Pancreas (tissue), 10 donors: ENCODE measurements around the gene FAM167B. TPM values are rescaled to one million over a fixed set of nuclear protein-coding genes. Genes with fewer than 3 reads are reported as not detected.

ENCODE experiments used
- ATAC-seq, 4 donors: fragments of 200-7000 bp; cut with Tn5 transposase; one replicate each; pipeline versions ENCODE4 v1.8.0 to v1.9.1; 2020; ENCODE audit warnings: mild to moderate bottlenecking in 4 of 4, moderate library complexity in 4 of 4
- DNase-seq, 6 donors: peaks; one replicate each; pipeline ENCODE4 v3.0.0-alpha.2; 2020
- FAIRE-seq: peaks from 2 replicates; lab custom pipeline; 2012; peaks lifted over from hg19 to GRCh38; lab: Jason Lieb, UNC
- H3K27ac ChIP-seq, 4 donors: fragments of 200-600 bp; sonication (generic); 1 replicate in 3 of 4; 2 replicates in 1 of 4; pipeline versions ENCODE4 v1.5.0 to v1.8.0; 2020
- H3K27me3 ChIP-seq, 4 donors: fragments of 200-600 bp; one replicate each; pipeline ENCODE4 v1.8.0; 2021
- H3K36me3 ChIP-seq, 3 donors: fragments of 200-600 bp; sonication (generic) in 1 of 3; one replicate each; pipeline versions ENCODE4 v1.5.0 to v1.8.0; 2020 to 2021
- H3K4me1 ChIP-seq, 3 donors: fragments of 200-600 bp; one replicate each; pipeline ENCODE4 v1.8.0; 2021
- H3K4me3 ChIP-seq, 4 donors: fragments of 200-600 bp; sonication (generic) in 2 of 4; one replicate each; pipeline versions ENCODE4 v1.5.0 to v1.8.0; 2020 to 2021
- H3K9me3 ChIP-seq, 4 donors: fragments of 200-600 bp; one replicate each; pipeline ENCODE4 v1.8.0; 2021
- WGBS, 2 donors: extraction: QIAGEN DNeasy Blood & Tissue Kit; methylation state at CpG; one replicate each; pipeline ENCODE4 v1.1.7; 2013; 5-methylcytosine and 5-hydroxymethylcytosine counted together
- intact Hi-C, 3 donors: fragments of 100-400 bp; cut with DNase I; formaldehyde crosslinking; loops; one replicate each; pipeline versions ENCODE4 v1.11.1 to v1.14.2; 2022
- polyA plus RNA-seq, 2 donors: library from polyadenylated mRNA; stranded (reverse); fragments of 200-250 nt; gene quantifications; one replicate each; pipeline ENCODE4 v1.2.3, GENCODE V29; 2013
- total RNA-seq, 6 donors: library from RNA; stranded (reverse); fragmentation: NEBNext Ultra II Directional in 4 of 6; extraction: Animal tissue kit (Norgen Biotek cat#: 25700) in 4 of 6; gene quantifications; one replicate each; pipeline versions ENCODE4 v1.2.1 to v1.2.4, GENCODE V29; 2021 to 2023
- TF ChIP-seq, protein P1 (sequence below), 4 donors: fragments of 200-600 bp; sonication (generic) in 3 of 4; IDR thresholded peaks; one replicate each; pipeline versions ENCODE4 v1.5.0 to v1.8.0; 2021; ENCODE audit warnings: antibody characterized with exemption in 4 of 4
- donor health status: healthy with polysubstance abuse.
- donor health status: DM: no; HTN: no; CAD: no; lungs with moderate emphysema.
- donor health status: DM: no; HTN: no; CAD: no.
- donor health status: control.
- donor health status: control.
- donor health status: Bipolar disorder and iron deficiency.
- donor health status: DM: yes; HTN: yes; CAD: no.
- donor health status: DM: no; HTN: no; CAD: no.
- donor health status: DM: no; HTN: no; CAD: no.
- donor health status: DM: yes; HTN: yes; CAD: no.

Gene FAM167B
- total RNA-seq (1 to 10 TPM; 1.6 to 6.9 (median 2.9) TPM), polyA plus RNA-seq (10 to 100 TPM; 11.6 to 12.0 TPM)

DNA sequence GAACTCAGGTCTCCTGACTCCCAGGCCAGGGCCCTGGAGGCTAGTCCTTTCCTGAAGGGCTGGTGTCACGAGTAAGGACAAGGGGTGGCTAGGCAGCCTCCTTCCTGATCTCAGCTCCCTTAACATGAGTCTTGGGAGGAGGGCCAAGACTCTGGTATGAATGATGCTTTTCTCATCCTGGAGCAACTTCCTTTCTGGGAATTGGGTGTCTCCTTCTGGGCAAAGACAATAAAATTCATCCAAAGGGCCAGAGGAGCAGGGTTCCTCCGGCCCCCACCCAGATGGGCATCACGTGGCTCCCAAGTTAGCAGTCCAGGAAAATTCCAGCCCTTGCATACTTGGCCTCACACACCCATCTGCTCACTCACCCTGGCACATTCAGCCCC lies at the start of gene FAM167B:
TSS of gene FAM167B (plus strand) at position 335 of the 386 bp plus-strand sequence. CDS start 200 bp downstream, outside the sequence.
- Histone ChIP-seq H3K4me3 (no peak within 1 kb of the TSS), H3K4me1 (peaks cover 0 to 6% (median 0%) of the 10 kb centered on the region in 3 donors), H3K27ac (peak within 1 kb of the TSS in 2 of 4 donors; percentile 24 to 41), H3K27me3 (no peaks in the 10 kb centered on the region), H3K9me3 (no peaks in the 10 kb centered on the region), H3K36me3 (no peaks in the 10 kb centered on the region)
- WGBS, 2 donors = 80 to 84% methylated on average over 3 of the region's 3 CpGs
- no peak for ATAC-seq
- TF ChIP-seq, protein P1, sequence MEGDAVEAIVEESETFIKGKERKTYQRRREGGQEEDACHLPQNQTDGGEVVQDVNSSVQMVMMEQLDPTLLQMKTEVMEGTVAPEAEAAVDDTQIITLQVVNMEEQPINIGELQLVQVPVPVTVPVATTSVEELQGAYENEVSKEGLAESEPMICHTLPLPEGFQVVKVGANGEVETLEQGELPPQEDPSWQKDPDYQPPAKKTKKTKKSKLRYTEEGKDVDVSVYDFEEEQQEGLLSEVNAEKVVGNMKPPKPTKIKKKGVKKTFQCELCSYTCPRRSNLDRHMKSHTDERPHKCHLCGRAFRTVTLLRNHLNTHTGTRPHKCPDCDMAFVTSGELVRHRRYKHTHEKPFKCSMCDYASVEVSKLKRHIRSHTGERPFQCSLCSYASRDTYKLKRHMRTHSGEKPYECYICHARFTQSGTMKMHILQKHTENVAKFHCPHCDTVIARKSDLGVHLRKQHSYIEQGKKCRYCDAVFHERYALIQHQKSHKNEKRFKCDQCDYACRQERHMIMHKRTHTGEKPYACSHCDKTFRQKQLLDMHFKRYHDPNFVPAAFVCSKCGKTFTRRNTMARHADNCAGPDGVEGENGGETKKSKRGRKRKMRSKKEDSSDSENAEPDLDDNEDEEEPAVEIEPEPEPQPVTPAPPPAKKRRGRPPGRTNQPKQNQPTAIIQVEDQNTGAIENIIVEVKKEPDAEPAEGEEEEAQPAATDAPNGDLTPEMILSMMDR (IDR thresholded peaks at IDR 0.05) = no peak
- no peak for FAIRE-seq
- intact Hi-C loops = no loop called here
- no peak for DNase-seq

DNA sequence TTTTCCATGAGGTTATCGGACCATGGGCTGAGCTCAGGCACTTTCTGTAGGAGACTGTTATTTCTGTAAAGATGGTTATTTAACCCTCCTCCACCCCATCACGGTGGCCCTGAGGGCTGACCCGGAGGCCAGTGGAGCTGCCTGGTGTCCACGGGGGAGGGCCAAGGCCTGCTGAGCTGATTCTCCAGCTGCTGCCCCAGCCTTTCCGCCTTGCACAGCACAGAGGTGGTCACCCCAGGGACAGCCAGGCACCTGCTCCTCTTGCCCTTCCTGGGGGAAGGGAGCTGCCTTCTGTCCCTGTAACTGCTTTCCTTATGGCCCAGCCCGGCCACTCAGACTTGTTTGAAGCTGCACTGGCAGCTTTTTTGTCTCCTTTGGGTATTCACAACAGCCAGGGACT lies 49.2 kb upstream of the FAM167B start:
- DNase-seq (peak in 2 of 6 donors; percentile 29 to 64), FAIRE-seq (no peak), ATAC-seq (no peak)
- Histone ChIP-seq H3K36me3 (peaks cover 5 to 29% (median 18%) of the 10 kb centered on the region in 3 donors), H3K4me3 (no peak overlapping the region), H3K27me3 (no peaks in the 10 kb centered on the region), H3K4me1 (peaks cover 7 to 11% (median 10%) of the 10 kb centered on the region in 3 donors), H3K27ac (no peak overlapping the region), H3K9me3 (no peaks in the 10 kb centered on the region)
- intact Hi-C loops = no loop called here
- TF ChIP-seq, protein P1 (IDR thresholded peaks at IDR 0.05) = no peak
- 62 to 66% methylated on average over 6 of the region's 6 CpGs for WGBS, 2 donors

DNA sequence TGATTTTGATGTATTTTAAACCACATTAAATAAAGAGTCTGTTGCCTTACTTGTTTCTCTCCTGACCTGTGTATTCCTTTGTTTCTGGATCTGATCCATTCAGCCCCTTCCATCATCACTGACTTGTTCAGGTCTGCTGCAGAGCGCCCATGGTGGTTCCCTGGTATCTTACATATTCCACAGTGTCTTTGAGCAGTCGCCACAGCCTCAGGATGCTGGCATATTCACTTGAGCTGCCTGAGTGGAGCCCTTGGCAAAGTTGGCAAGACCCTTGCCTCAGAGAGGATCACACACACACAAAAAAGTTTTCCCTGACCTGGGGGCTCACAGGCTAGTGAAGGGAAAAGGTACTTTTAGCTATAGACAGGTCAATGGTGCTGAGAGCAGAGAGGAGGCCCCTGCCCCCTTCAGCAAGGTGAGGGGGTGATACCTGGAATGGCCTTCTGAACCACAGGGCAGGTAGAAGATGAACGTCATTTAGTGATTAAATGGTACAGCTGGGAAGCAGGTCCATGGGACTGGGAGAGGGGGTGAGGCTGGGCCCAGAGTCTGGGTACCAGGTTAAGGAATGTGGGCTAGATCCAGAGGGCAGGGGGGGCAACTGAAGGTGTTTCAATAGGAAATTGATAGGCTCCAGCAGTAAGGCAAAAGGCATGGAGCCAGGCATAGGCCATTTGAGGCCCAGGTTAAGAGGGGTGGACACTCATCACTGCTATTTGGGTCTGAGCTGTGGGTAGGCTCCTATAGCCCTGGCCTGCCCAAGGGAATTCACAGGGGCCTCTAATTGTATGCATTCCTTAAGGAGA lies 48.6 kb upstream of the FAM167B start:
- WGBS, 2 donors = 81 to 88% methylated on average over 3 of the region's 3 CpGs
- Histone ChIP-seq H3K36me3 (peaks cover 5 to 23% (median 12%) of the 10 kb centered on the region in 3 donors), H3K9me3 (no peaks in the 10 kb centered on the region), H3K4me3 (no peak overlapping the region), H3K27me3 (no peaks in the 10 kb centered on the region), H3K27ac (no peak overlapping the region), H3K4me1 (peaks cover 7 to 11% (median 10%) of the 10 kb centered on the region in 3 donors)
- no peak for FAIRE-seq
- ATAC-seq = no peak
- TF ChIP-seq, protein P1 (IDR thresholded peaks at IDR 0.05) = no peak
- intact Hi-C loops = no loop called here
- DNase-seq = peak in 2 of 6 donors; percentile 27 to 34

DNA sequence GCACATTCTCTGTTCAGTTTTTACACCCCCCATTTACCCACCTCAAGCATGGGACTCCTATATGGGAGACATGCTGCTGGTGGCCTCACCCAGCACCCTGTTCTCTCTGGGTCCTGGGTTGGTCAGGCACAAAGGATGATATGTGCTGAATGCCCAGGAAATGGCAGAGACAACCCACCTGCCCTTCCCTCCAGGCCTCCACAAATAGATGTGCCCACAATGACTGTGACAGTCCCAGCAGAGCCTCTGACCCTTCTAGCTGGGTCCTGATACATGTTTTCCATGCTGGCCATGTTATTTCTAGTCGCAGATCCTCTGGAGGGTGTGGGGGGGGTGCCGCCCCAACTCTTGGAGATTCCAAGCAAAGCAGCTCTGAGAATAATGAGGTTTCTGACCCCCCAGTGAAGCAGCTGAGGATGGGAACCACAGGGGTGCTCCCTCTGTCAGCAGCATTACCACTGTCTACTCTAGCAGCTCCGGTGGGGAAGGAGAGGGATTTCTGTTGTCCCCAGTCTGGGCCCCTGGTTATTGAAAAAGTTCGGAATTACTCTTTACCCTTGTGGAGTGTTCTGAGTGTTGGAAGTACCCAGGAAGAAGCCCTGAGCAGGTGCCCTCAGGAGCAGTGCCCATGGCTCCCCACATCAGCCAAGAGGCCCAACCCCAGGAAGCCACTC lies 47.8 kb upstream of the FAM167B start:
- TF ChIP-seq, protein P1 (IDR thresholded peaks at IDR 0.05) = no peak
- 50 to 55% methylated on average over 4 of the region's 4 CpGs for WGBS, 2 donors
- ATAC-seq = no peak
- Histone ChIP-seq H3K4me3 (no peak overlapping the region), H3K36me3 (peaks cover 3 to 16% (median 6%) of the 10 kb centered on the region in 3 donors), H3K27ac (peak overlapping the region in 1 of 4 donors; percentile 71), H3K9me3 (no peaks in the 10 kb centered on the region), H3K4me1 (peaks cover 7 to 11% (median 10%) of the 10 kb centered on the region in 3 donors), H3K27me3 (no peaks in the 10 kb centered on the region)
- no peak for FAIRE-seq
- DNase-seq = peak in 2 of 6 donors; percentile 18 to 20
- intact Hi-C loops = no loop called here
